IMR-90 (cell line): ENCODE data around the gene RFX4.

Source experiments
- CEBPB ChIP-seq: IDR thresholded peaks from 2 replicates; pipeline ENCODE4 v1.6.1; 2012; ENCODE audit warnings: low read depth, low read length, improper control_type of control experiment
- MXI1 ChIP-seq: IDR thresholded peaks from 2 replicates; pipeline ENCODE4 v1.6.1; 2012; ENCODE audit warnings: low read depth, mild to moderate bottlenecking, low read length, moderate library complexity, borderline replicate concordance
- RFX5 ChIP-seq: IDR thresholded peaks from 2 replicates; pipeline ENCODE4 v1.8.0; 2012; ENCODE audit warnings: low read depth, mild to moderate bottlenecking, low read length, moderate library complexity
- TF ChIP-seq, protein P1 (sequence below): conservative IDR thresholded peaks from 2 replicates; pipeline ENCODE4 v1.5.1; 2012; ENCODE audit warnings: mild to moderate bottlenecking, low read depth, low read length, improper control_type of control experiment

GRCh38 chr12:106754331-106754730, 171.5 kb downstream of the RFX4 start:
- TF ChIP-seq, protein P1, sequence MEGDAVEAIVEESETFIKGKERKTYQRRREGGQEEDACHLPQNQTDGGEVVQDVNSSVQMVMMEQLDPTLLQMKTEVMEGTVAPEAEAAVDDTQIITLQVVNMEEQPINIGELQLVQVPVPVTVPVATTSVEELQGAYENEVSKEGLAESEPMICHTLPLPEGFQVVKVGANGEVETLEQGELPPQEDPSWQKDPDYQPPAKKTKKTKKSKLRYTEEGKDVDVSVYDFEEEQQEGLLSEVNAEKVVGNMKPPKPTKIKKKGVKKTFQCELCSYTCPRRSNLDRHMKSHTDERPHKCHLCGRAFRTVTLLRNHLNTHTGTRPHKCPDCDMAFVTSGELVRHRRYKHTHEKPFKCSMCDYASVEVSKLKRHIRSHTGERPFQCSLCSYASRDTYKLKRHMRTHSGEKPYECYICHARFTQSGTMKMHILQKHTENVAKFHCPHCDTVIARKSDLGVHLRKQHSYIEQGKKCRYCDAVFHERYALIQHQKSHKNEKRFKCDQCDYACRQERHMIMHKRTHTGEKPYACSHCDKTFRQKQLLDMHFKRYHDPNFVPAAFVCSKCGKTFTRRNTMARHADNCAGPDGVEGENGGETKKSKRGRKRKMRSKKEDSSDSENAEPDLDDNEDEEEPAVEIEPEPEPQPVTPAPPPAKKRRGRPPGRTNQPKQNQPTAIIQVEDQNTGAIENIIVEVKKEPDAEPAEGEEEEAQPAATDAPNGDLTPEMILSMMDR = no peak
- TF ChIP-seq MXI1 (no peak), RFX5 (no peak), CEBPB (no peak)
